Fibroblast of lung (primary cell): ENCODE results near the gene INCA1.

Experiments
- EZH2 ChIP-seq: IDR thresholded peaks from 2 replicates; pipeline ENCODE4 v1.5.1; 2012; ENCODE audit warnings: low read length, control low read depth, mild to moderate bottlenecking; ENCODE audit errors: missing control alignments
- TF ChIP-seq, protein P1 (sequence below), 2 donors: IDR thresholded peaks in 1 of 2; conservative IDR thresholded peaks in 1 of 2; 1 replicate in 1 of 2; 2 replicates in 1 of 2; pipeline ENCODE4 v1.5.1; 2011 to 2012; ENCODE audit warnings: low read length in 2 of 2, control low read depth in 1 of 2, inconsistent platforms in 1 of 2, low read depth in 1 of 2, mild to moderate bottlenecking in 1 of 2

DNA sequence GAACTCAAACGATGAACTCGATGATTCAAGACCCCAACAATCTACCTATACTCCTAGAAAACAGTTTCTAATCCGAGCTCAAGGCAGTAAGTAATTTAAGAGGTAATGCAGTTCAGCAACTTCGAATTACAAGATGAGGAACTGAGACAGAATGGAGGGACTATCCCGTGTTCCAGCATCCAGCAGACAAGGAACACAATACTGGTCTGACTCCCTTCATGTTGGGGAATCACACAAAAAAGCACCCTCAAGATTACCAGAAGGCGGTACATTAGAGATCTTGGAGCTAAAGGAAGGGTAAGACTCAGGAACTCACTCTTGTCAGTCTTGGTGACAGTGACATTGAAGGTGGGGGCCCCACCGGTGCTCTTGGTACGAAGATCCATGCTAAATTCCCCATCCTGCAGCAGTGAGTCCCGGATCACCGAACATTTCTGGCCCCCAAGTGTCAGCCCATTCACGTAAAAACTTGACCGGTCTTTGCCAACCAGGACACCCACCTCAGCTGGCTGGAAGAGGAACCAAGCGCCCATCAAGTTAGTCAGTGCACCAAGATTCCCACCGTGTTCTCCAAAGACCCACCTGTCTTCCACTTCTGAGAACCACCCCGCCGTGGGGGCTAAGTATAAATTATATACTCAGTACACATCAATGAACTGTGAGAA is 50.9 kb downstream of the INCA1 start:
- TF ChIP-seq, protein P1, sequence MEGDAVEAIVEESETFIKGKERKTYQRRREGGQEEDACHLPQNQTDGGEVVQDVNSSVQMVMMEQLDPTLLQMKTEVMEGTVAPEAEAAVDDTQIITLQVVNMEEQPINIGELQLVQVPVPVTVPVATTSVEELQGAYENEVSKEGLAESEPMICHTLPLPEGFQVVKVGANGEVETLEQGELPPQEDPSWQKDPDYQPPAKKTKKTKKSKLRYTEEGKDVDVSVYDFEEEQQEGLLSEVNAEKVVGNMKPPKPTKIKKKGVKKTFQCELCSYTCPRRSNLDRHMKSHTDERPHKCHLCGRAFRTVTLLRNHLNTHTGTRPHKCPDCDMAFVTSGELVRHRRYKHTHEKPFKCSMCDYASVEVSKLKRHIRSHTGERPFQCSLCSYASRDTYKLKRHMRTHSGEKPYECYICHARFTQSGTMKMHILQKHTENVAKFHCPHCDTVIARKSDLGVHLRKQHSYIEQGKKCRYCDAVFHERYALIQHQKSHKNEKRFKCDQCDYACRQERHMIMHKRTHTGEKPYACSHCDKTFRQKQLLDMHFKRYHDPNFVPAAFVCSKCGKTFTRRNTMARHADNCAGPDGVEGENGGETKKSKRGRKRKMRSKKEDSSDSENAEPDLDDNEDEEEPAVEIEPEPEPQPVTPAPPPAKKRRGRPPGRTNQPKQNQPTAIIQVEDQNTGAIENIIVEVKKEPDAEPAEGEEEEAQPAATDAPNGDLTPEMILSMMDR (conservative IDR thresholded peaks at IDR 0.05 in 1 of 2, IDR thresholded peaks at IDR 0.05 in 1 of 2; ENCODE audit: low read depth in 1 of 2, low read length in 2 of 2): no peak
- no peak for TF ChIP-seq EZH2
